AG08396 (cell line): ENCODE data around the gene PRDM2.
"Not testable (repeated sequence)": the region's sequence is repeated elsewhere in the genome, so short reads cannot be mapped to it uniquely, and the experiment has no call there.

ENCODE experiments used
- DNase-seq: peaks from one replicate; pipeline ENCODE4 v3.0.0; 2012; ENCODE audit warnings: low spot score, mixed read lengths

PRDM2 gene

GRCh38 chr1:13699936-13700520, at the start of gene PRDM2:
TSS of gene PRDM2 (plus strand) at chr1:13700188. CDS start at chr1:13715606, 15,418 bp downstream.
- DNase-seq = peak; percentile 81

- DNase-seq = no peak
These were observed 48.7 kb upstream of the PRDM2 start for GRCh38 chr1:13651279-13651678.

GRCh38 chr1:13652238-13652637, 47.8 kb upstream of the PRDM2 start:
- no peak for DNase-seq

- DNase-seq = peak; percentile 41
These were observed 38.4 kb upstream of the PRDM2 start for GRCh38 chr1:13661539-13661938.

- DNase-seq = peak; percentile 41
These were observed 37.5 kb upstream of the PRDM2 start for GRCh38 chr1:13662493-13662892.

- no peak for DNase-seq
These were observed 36.0 kb upstream of the PRDM2 start for GRCh38 chr1:13663969-13664368.

- no peak for DNase-seq
These were observed 35.5 kb upstream of the PRDM2 start for GRCh38 chr1:13664451-13664850.

- no peak for DNase-seq
These were observed 33.7 kb upstream of the PRDM2 start for GRCh38 chr1:13666317-13666716.

- no peak for DNase-seq
These were observed 32.3 kb upstream of the PRDM2 start for GRCh38 chr1:13667691-13668090.

- DNase-seq = no peak
These were observed 25.6 kb upstream of the PRDM2 start for GRCh38 chr1:13674377-13674776.

- no peak for DNase-seq
These were observed 24.8 kb upstream of the PRDM2 start for GRCh38 chr1:13675151-13675651.

- DNase-seq = no peak
These were observed 22.1 kb upstream of the PRDM2 start for GRCh38 chr1:13677896-13678295.

- DNase-seq = no peak
These were observed 20.3 kb upstream of the PRDM2 start for GRCh38 chr1:13679651-13680050.

GRCh38 chr1:13680609-13681008, 19.4 kb upstream of the PRDM2 start:
- not testable (repeated sequence) for DNase-seq

- no peak for DNase-seq
These were observed 18.1 kb upstream of the PRDM2 start for GRCh38 chr1:13681921-13682320.

- no peak for DNase-seq
These were observed 17.5 kb upstream of the PRDM2 start for GRCh38 chr1:13682444-13682843.

GRCh38 chr1:13683206-13683605, 16.8 kb upstream of the PRDM2 start:
- DNase-seq = no peak

- no peak for DNase-seq
These were observed 12.8 kb upstream of the PRDM2 start for GRCh38 chr1:13687151-13687715.

- DNase-seq = not testable (repeated sequence)
These were observed 6.9 kb upstream of the PRDM2 start for GRCh38 chr1:13693094-13693493.

- no peak for DNase-seq
These were observed 4.9 kb upstream of the PRDM2 start for GRCh38 chr1:13694886-13695684.

- DNase-seq = no peak
These were observed 2.2 kb upstream of the PRDM2 start for GRCh38 chr1:13697738-13698137.

- no peak for DNase-seq
These were observed 478 bp upstream of the PRDM2 start for GRCh38 chr1:13699510-13699909.
